ENCODE measurements around the gene FMC1.

- TF ChIP-seq CTCF (IDR thresholded peaks at IDR 0.05; ENCODE audit: poor library complexity) (no peak), EZH2 (IDR thresholded peaks at IDR 0.05; ENCODE audit: borderline replicate concordance) (no peak)
Measured at GRCh38 chr7:139393621-139394211, 52.6 kb downstream of the FMC1 start.
